Keratinocyte (primary cell): ENCODE measurements around the gene SLC18A2. TPM values are rescaled to one million over a fixed set of nuclear protein-coding genes. Genes with fewer than 3 reads are reported as not detected.

Experiments
- DNase-seq: peaks from one replicate; pipeline ENCODE4 v3.0.0-alpha.2; 2011; ENCODE audit warnings: low read depth, missing footprints, low spot score
- FAIRE-seq: peaks from 2 replicates; lab custom pipeline; 2011; peaks lifted over from hg19 to GRCh38; lab: Jason Lieb, UNC
- H2AFZ ChIP-seq: 2 replicates; pipeline ENCODE4 v1.6.0; 2012; ENCODE audit warnings: low read length, control low read depth, inconsistent platforms; ENCODE audit not compliant: control insufficient read depth
- H3K27ac ChIP-seq: 2 replicates; pipeline ENCODE4 v1.5.1; 2011; ENCODE audit warnings: low read length; ENCODE audit not compliant: control insufficient read depth, insufficient read depth
- H3K27me3 ChIP-seq: 3 replicates; pipeline ENCODE4 v1.6.0; 2011; ENCODE audit warnings: low read length; ENCODE audit not compliant: control insufficient read depth, insufficient read depth; ENCODE audit errors: extremely low read depth
- H3K36me3 ChIP-seq, 2 experiments: 2 replicates in 1 of 2; 3 replicates in 1 of 2; pipeline ENCODE4 v1.5.1; 2011; ENCODE audit warnings: low read length in 2 of 2, mild to moderate bottlenecking in 1 of 2; ENCODE audit not compliant: control insufficient read depth in 2 of 2, insufficient read depth in 2 of 2; ENCODE audit errors: extremely low read depth in 1 of 2
- H3K4me1 ChIP-seq: 3 replicates; pipeline ENCODE4 v1.5.1; 2011; ENCODE audit warnings: low read length; ENCODE audit not compliant: control insufficient read depth, insufficient read depth; ENCODE audit errors: extremely low read depth
- H3K4me2 ChIP-seq: 3 replicates; pipeline ENCODE4 v1.6.0; 2011; ENCODE audit warnings: low read depth, low read length; ENCODE audit not compliant: control insufficient read depth, insufficient read depth; ENCODE audit errors: extremely low read depth
- H3K4me3 ChIP-seq, 3 experiments: fragments of 200-600 bp in 1 of 3; sonication (generic) in 1 of 3; 2 replicates in 2 of 3; 3 replicates in 1 of 3; pipeline ENCODE4 v1.5.1; 2011 to 2016; ENCODE audit warnings: low read length in 3 of 3, mild to moderate bottlenecking in 3 of 3, control low read depth in 2 of 3, inconsistent platforms in 1 of 3, low read depth in 1 of 3, mixed read lengths in 1 of 3, mixed run types in 1 of 3, moderate library complexity in 1 of 3; ENCODE audit not compliant: control insufficient read depth in 2 of 3, insufficient read depth in 2 of 3; ENCODE audit errors: extremely low read depth in 1 of 3
- H3K79me2 ChIP-seq: 2 replicates; pipeline ENCODE4 v1.6.0; 2012; ENCODE audit warnings: low read length; ENCODE audit not compliant: control insufficient read depth, insufficient read depth
- H3K9ac ChIP-seq: 3 replicates; pipeline ENCODE4 v1.6.0; 2011; ENCODE audit warnings: low read length; ENCODE audit not compliant: control insufficient read depth, insufficient read depth; ENCODE audit errors: extremely low read depth
- H3K9me1 ChIP-seq: 3 replicates; pipeline ENCODE4 v1.6.0; 2011; ENCODE audit warnings: low read length; ENCODE audit not compliant: control insufficient read depth, insufficient read depth; ENCODE audit errors: extremely low read depth
- H3K9me3 ChIP-seq: 2 replicates; pipeline ENCODE4 v1.5.1; 2012; ENCODE audit warnings: low read depth, low read length; ENCODE audit not compliant: control insufficient read depth
- H4K20me1 ChIP-seq: 3 replicates; pipeline ENCODE4 v1.6.0; 2011; ENCODE audit warnings: low read length; ENCODE audit not compliant: control insufficient read depth, insufficient read depth; ENCODE audit errors: extremely low read depth
- CTCF ChIP-seq, 3 experiments: IDR thresholded peaks in 1 of 3; conservative IDR thresholded peaks in 1 of 3; optimal IDR thresholded peaks in 1 of 3; 2 replicates in 2 of 3; 3 replicates in 1 of 3; pipeline versions ENCODE3 to v1.5.1; 2011; ENCODE audit warnings: low read length in 3 of 3, mild to moderate bottlenecking in 3 of 3, moderate library complexity in 2 of 3, control low read depth in 1 of 3, inconsistent platforms in 1 of 3; ENCODE audit not compliant: insufficient read depth in 2 of 3; ENCODE audit errors: extremely low read depth in 1 of 3
- EZH2 ChIP-seq: IDR thresholded peaks from one replicate; pipeline ENCODE4 v1.6.1; 2012; ENCODE audit warnings: inconsistent platforms, mild to moderate bottlenecking, low read length, moderate library complexity
- dilution Hi-C: fragments of 300-500 bp; cut with MboI; formaldehyde crosslinking; loops from one replicate; pipeline ENCODE4 v1.7.0; 2020; ENCODE audit warnings: low sequenced_read_pairs; ENCODE audit not compliant: extremely low pct_ligation_motif_present
- polyA plus RNA-seq, 5 experiments: library from polyadenylated mRNA; depleted of rRNA in 3 of 5; stranded (reverse) in 3 of 5; stranded (forward) in 1 of 5; unstranded in 1 of 5; fragments of >200 nt; gene quantifications; 1 replicate in 1 of 5; 2 replicates in 3 of 5; 3 replicates in 1 of 5; pipeline versions ENCODE4 v1.2.1 to v1.2.3, GENCODE V29; 2011 to 2012; ENCODE audit warnings: missing spikeins in 2 of 5, low read depth in 1 of 5, low replicate concordance in 1 of 5

Gene SLC18A2
- polyA plus RNA-seq, 1 donor (not counting 4 experiments of a cell fraction or from before 2014, with no cell fraction given): not detected

- H3K4me1 ChIP-seq: no peaks in the 10 kb centered on the region
- dilution Hi-C loops: no loop called here
- H3K4me3 ChIP-seq: no peak overlapping the region
- DNase-seq (no peak), FAIRE-seq (no peak)
- H3K9me3 ChIP-seq: no peaks in the 10 kb centered on the region
- H3K9ac ChIP-seq: no peak overlapping the region
- H3K9me1 ChIP-seq: no peaks in the 10 kb centered on the region
- H3K27me3 ChIP-seq: no peaks in the 10 kb centered on the region
- peaks cover 24% of the 10 kb centered on the region for H3K79me2 ChIP-seq
- no peaks in the 10 kb centered on the region for H3K36me3 ChIP-seq
- TF ChIP-seq CTCF (optimal IDR thresholded peaks at IDR 0.05 in 1 of 3, IDR thresholded peaks at IDR 0.05 in 1 of 3, conservative IDR thresholded peaks at IDR 0.05 in 1 of 3; ENCODE audit: extremely low read depth in 1 of 3, insufficient read depth in 2 of 3, low read length in 3 of 3): no peak
- H4K20me1 ChIP-seq: no peaks in the 10 kb centered on the region
- no peak overlapping the region for H3K27ac ChIP-seq
- no peak overlapping the region for H2AFZ ChIP-seq
- no peak overlapping the region for H3K4me2 ChIP-seq
These were observed 81.3 kb downstream of the SLC18A2 start for GRCh38 chr10:117322260-117322659.

- dilution Hi-C loops: no loop called here
- Histone ChIP-seq H3K4me1 (no peaks in the 10 kb centered on the region), H3K27me3 (no peaks in the 10 kb centered on the region), H3K4me2 (no peak overlapping the region), H3K9me3 (no peaks in the 10 kb centered on the region), H3K27ac (no peak overlapping the region), H3K9ac (no peak overlapping the region), H3K4me3 (no peak overlapping the region), H3K79me2 (peaks cover 29% of the 10 kb centered on the region), H2AFZ (no peak overlapping the region), H4K20me1 (no peaks in the 10 kb centered on the region), H3K9me1 (no peaks in the 10 kb centered on the region), H3K36me3 (no peaks in the 10 kb centered on the region)
- TF ChIP-seq EZH2 (no peak), CTCF (optimal IDR thresholded peaks at IDR 0.05 in 1 of 3, IDR thresholded peaks at IDR 0.05 in 1 of 3, conservative IDR thresholded peaks at IDR 0.05 in 1 of 3; ENCODE audit: extremely low read depth in 1 of 3, insufficient read depth in 2 of 3, low read length in 3 of 3) (no peak)
- FAIRE-seq: no peak
- no peak for DNase-seq
These were observed 83.5 kb downstream of the SLC18A2 start for GRCh38 chr10:117324367-117324766.
